ENCODE measurements around the gene LAT. TPM values are rescaled to one million over a fixed set of nuclear protein-coding genes. Genes with fewer than 3 reads are reported as not detected.

The LAT gene
- total and polyA plus RNA-seq, 2 of the 13 experiments (the other 11 are each of a cell fraction or from before 2014, with no cell fraction given): 2.0 to 3.0 TPM

DNA sequence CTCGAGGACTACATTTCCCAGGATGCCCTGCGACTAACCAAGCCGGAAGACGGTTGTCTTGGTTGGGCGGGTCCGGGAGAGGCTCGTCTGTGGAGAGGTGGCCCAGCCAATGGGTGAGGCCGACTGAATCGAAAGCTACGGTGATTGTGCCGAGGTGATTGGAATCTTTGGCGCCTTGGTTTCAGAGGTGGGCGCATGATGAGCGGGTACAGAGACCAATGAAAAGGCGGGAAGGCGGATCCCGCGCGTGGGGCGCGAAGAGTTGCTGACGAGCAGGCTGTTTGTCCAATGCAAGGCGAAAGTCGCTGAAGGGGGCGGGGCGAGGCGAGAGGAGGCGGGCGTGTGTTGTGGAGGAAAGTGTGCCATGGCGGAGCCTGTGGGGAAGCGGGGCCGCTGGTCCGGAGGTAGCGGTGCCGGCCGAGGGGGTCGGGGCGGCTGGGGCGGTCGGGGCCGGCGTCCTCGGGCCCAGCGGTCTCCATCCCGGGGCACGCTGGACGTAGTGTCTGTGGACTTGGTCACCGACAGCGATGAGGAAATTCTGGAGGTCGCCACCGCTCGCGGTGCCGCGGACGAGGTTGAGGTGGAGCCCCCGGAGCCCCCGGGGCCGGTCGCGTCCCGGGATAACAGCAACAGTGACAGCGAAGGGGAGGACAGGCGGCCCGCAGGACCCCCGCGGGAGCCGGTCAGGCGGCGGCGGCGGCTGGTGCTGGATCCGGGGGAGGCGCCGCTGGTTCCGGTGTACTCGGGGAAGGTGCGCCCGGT, 34.0 kb upstream of the LAT start, which contains the start of gene NFATC2IP (continued):
- TF ChIP-seq PRDM15 (CRISPR knock-in tag; IDR thresholded peaks at IDR 0.05): no peak
- TF ChIP-seq ZFAT (CRISPR knock-in tag; conservative IDR thresholded peaks at IDR 0.05): no peak
- no peak for TF ChIP-seq NFE2L2 (IDR thresholded peaks at IDR 0.05; ENCODE audit: low read length)
- peak; percentile 20 for TF ChIP-seq RFXANK (CRISPR knock-in tag; IDR thresholded peaks at IDR 0.05)
- TF ChIP-seq ZFYVE20 (CRISPR knock-in tag; IDR thresholded peaks at IDR 0.05; ENCODE audit: borderline replicate concordance, low read depth): no peak
- TF ChIP-seq ZNF615 (CRISPR knock-in tag; IDR thresholded peaks at IDR 0.05; ENCODE audit: borderline replicate concordance): no peak
- no peak for TF ChIP-seq ZBTB14 (CRISPR knock-in tag; IDR thresholded peaks at IDR 0.05)
- peak; percentile 61 for TF ChIP-seq MTA1 (CRISPR knock-in tag; IDR thresholded peaks at IDR 0.05; ENCODE audit: borderline replicate concordance)
- no peak for TF ChIP-seq TP53 (CRISPR knock-in tag; conservative IDR thresholded peaks at IDR 0.05)
- peak; percentile 53; the same call in 1 of the 2 replicates for TF ChIP-seq ZNF768 (CRISPR knock-in tag; IDR thresholded peaks at IDR 0.05)
- no peak; the same call in 1 of the 2 replicates for TF ChIP-seq ZFP90 (CRISPR knock-in tag; IDR thresholded peaks at IDR 0.05; ENCODE audit: borderline replicate concordance)
- TF ChIP-seq REL (CRISPR knock-in tag; conservative IDR thresholded peaks at IDR 0.05): peak; percentile 85; the same call in 1 of the 2 replicates
- TF ChIP-seq ZBTB2 (CRISPR knock-in tag; IDR thresholded peaks at IDR 0.05; ENCODE audit: low read depth): peak; percentile 55; the same call in 1 of the 2 replicates
- TF ChIP-seq, protein P1, sequence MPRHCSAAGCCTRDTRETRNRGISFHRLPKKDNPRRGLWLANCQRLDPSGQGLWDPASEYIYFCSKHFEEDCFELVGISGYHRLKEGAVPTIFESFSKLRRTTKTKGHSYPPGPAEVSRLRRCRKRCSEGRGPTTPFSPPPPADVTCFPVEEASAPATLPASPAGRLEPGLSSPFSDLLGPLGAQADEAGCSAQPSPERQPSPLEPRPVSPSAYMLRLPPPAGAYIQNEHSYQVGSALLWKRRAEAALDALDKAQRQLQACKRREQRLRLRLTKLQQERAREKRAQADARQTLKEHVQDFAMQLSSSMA (CRISPR knock-in tag; IDR thresholded peaks at IDR 0.05): no peak
- TF ChIP-seq ZNF547 (CRISPR knock-in tag; IDR thresholded peaks at IDR 0.05): no peak; the same call in 1 of the 2 replicates
- peak; percentile 59; the same call in 1 of the 2 replicates for TF ChIP-seq NKX3-1 (CRISPR knock-in tag; IDR thresholded peaks at IDR 0.05)
- no peak for TF ChIP-seq SIX4 (CRISPR knock-in tag; IDR thresholded peaks at IDR 0.05)
- TF ChIP-seq ELF3 (CRISPR knock-in tag; IDR thresholded peaks at IDR 0.05): peak; percentile 96
- TF ChIP-seq DPF2 (CRISPR knock-in tag; IDR thresholded peaks at IDR 0.05; ENCODE audit: borderline replicate concordance, low read depth): no peak
- no peak for TF ChIP-seq ZNF850 (CRISPR knock-in tag; conservative IDR thresholded peaks at IDR 0.05)
- no peak for TF ChIP-seq ZSCAN22 (CRISPR knock-in tag; IDR thresholded peaks at IDR 0.05)
- TF ChIP-seq ZZZ3 (CRISPR knock-in tag; IDR thresholded peaks at IDR 0.05; ENCODE audit: borderline replicate concordance): no peak

All from HepG2 (cell line).